Spleen (tissue), 11 donors: Measurements from ENCODE around the gene CAPSL. TPM values are rescaled to one million over a fixed set of nuclear protein-coding genes. Genes with fewer than 3 reads are reported as not detected.

Experiments
- DNase-seq: peaks from one replicate; pipeline ENCODE4 v3.0.0-alpha.2; 2020
- H3K27ac ChIP-seq, 8 donors: fragments of 200-600 bp; sonication (generic) in 7 of 8; 1 replicate in 4 of 8; 2 replicates in 4 of 8; pipeline versions ENCODE4 v1.5.0 to v1.8.0; 2016 to 2021; ENCODE audit warnings: inconsistent platforms in 4 of 8, mild to moderate bottlenecking in 4 of 8, moderate library complexity in 1 of 8
- H3K27me3 ChIP-seq, 7 donors: fragments of 200-600 bp; sonication (generic) in 6 of 7; replicated peaks in 1 of 7; 1 replicate in 4 of 7; 2 replicates in 3 of 7; pipeline versions ENCODE4 v1.5.0 to v1.8.0; 2016 to 2021; ENCODE audit warnings: inconsistent platforms in 3 of 7, mild to moderate bottlenecking in 1 of 7
- H3K36me3 ChIP-seq, 6 donors: fragments of 200-600 bp; sonication (generic) in 5 of 6; 1 replicate in 4 of 6; 2 replicates in 2 of 6; pipeline versions ENCODE4 v1.5.0 to v1.8.0; 2016 to 2021; ENCODE audit warnings: inconsistent platforms in 2 of 6
- H3K4me1 ChIP-seq, 6 donors: fragments of 200-600 bp; sonication (generic) in 5 of 6; 1 replicate in 3 of 6; 2 replicates in 3 of 6; pipeline versions ENCODE4 v1.5.0 to v1.8.0; 2016 to 2021; ENCODE audit warnings: inconsistent platforms in 3 of 6
- H3K4me3 ChIP-seq, 8 donors: fragments of 200-600 bp; sonication (generic) in 7 of 8; 1 replicate in 4 of 8; 2 replicates in 4 of 8; pipeline versions ENCODE4 v1.5.0 to v1.8.0; 2016 to 2021; ENCODE audit warnings: inconsistent platforms in 4 of 8, mild to moderate bottlenecking in 4 of 8, moderate library complexity in 2 of 8
- H3K9me3 ChIP-seq, 8 donors: fragments of 200-600 bp; sonication (generic) in 7 of 8; 1 replicate in 4 of 8; 2 replicates in 4 of 8; pipeline versions ENCODE4 v1.5.0 to v1.8.0; 2016 to 2021; ENCODE audit warnings: inconsistent platforms in 4 of 8
- CTCF ChIP-seq, 11 experiments: fragments of 200-600 bp in 7 of 11; fragments of 450-650 bp in 4 of 11; sonication (generic) in 4 of 11; IDR thresholded peaks in 8 of 11; conservative IDR thresholded peaks in 3 of 11; 1 replicate in 7 of 11; 2 replicates in 4 of 11; pipeline versions ENCODE4 v1.4.0 to v1.8.0; 2016 to 2021; ENCODE audit warnings: antibody characterized with exemption in 11 of 11, inconsistent platforms in 4 of 11, mild to moderate bottlenecking in 1 of 11
- POLR2A ChIP-seq, 3 donors: fragments of 450-650 bp; IDR thresholded peaks; one replicate each; pipeline ENCODE4 v1.5.1; 2017; ENCODE audit warnings: antibody characterized with exemption in 3 of 3, mild to moderate bottlenecking in 1 of 3
- POLR2AphosphoS5 ChIP-seq, 3 donors: sonication (generic); formaldehyde crosslinking; IDR thresholded peaks; one replicate each; pipeline ENCODE4 v1.5.1; 2017; ENCODE audit warnings: antibody characterized with exemption in 3 of 3
- WGBS, 5 donors: extraction: QIAGEN DNeasy Blood & Tissue Kit in 3 of 5; methylation state at CpG; one replicate each; pipeline versions ENCODE4 v1.1.5 to v1.1.7; 2013 to 2018; 5-methylcytosine and 5-hydroxymethylcytosine counted together
- intact Hi-C: fragments of 100-400 bp; cut with DNase I; formaldehyde crosslinking; loops from one replicate; pipeline ENCODE4 v1.15.0; 2023; ENCODE audit warnings: low total_unique reads
- polyA plus RNA-seq, 3 donors: library from polyadenylated mRNA; stranded (reverse); fragments of 200-250 nt; gene quantifications; one replicate each; pipeline ENCODE4 v1.2.1, GENCODE V29; 2013
- total RNA-seq, 7 donors: library from RNA; depleted of rRNA in 3 of 7; stranded (reverse); fragments of >200 nt in 3 of 7; fragmentation: NEBNext Ultra II Directional in 4 of 7; extraction: Animal tissue kit (Norgen Biotek cat#: 25700) in 4 of 7; gene quantifications; one replicate each; pipeline versions ENCODE4 v1.1.0 to v1.2.1, GENCODE V29; 2016 to 2021
- donor health status: healthy with polysubstance abuse.
- donor health status: DM: no; HTN: no; CAD: no; lungs with moderate emphysema.
- donor health status: DM: no; HTN: no; CAD: no.
- donor health status: Bipolar disorder and iron deficiency.
- donor health status: healthy.
- donor health status: DM: no; HTN: no; CAD: no.
- donor health status: DM: yes; HTN: yes; CAD: no.

CAPSL gene
- total and polyA plus RNA-seq, 10 donors: not detected

- Histone ChIP-seq H3K4me3 (peak overlapping the region in 1 of 8 donors; percentile 45), H3K36me3 (no peaks in the 10 kb centered on the region), H3K4me1 (peaks cover 5 to 22% (median 14%) of the 10 kb centered on the region in 6 donors), H3K9me3 (peaks cover 0 to 9% (median 2%) of the 10 kb centered on the region in 8 donors), H3K27ac (peak overlapping the region in 1 of 8 donors; percentile 8), H3K27me3 (peaks cover 0 to 45% (median 0%) of the 10 kb centered on the region in 7 donors)
- TF ChIP-seq CTCF (IDR thresholded peaks at IDR 0.05 in 8 of 11, conservative IDR thresholded peaks at IDR 0.05 in 3 of 11): no peak
- TF ChIP-seq POLR2AphosphoS5 (IDR thresholded peaks at IDR 0.05): no peak
- no peak for TF ChIP-seq POLR2A (IDR thresholded peaks at IDR 0.05)
- WGBS, 5 donors: 44 to 60% (median 55%) methylated on average over 10 of the region's 10 CpGs
- intact Hi-C loops: no loop called here
- no peak for DNase-seq
These were observed 14.1 kb downstream of the CAPSL start for GRCh38 chr5:35924122-35924949.

- DNase-seq: no peak
- no peak overlapping the region for H3K27ac ChIP-seq
- peaks cover 5 to 22% (median 14%) of the 10 kb centered on the region in 6 donors for H3K4me1 ChIP-seq
- H3K9me3 ChIP-seq: peaks cover 0 to 9% (median 2%) of the 10 kb centered on the region in 8 donors
- TF ChIP-seq POLR2AphosphoS5 (IDR thresholded peaks at IDR 0.05): no peak
- intact Hi-C loops: no loop called here
- no peaks in the 10 kb centered on the region for H3K36me3 ChIP-seq
- peaks cover 0 to 44% (median 0%) of the 10 kb centered on the region in 7 donors for H3K27me3 ChIP-seq
- no peak overlapping the region for H3K4me3 ChIP-seq
- 76 to 90% (median 79%) methylated on average over 7 of the region's 7 CpGs for WGBS, 5 donors
These were observed 16.0 kb downstream of the CAPSL start for GRCh38 chr5:35922468-35922867.

GRCh38 chr5:35921930-35922329 is 16.5 kb downstream of the CAPSL start:
- H3K36me3 ChIP-seq: no peaks in the 10 kb centered on the region
- TF ChIP-seq POLR2AphosphoS5 (IDR thresholded peaks at IDR 0.05) (no peak), POLR2A (IDR thresholded peaks at IDR 0.05) (no peak), CTCF (IDR thresholded peaks at IDR 0.05 in 8 of 11, conservative IDR thresholded peaks at IDR 0.05 in 3 of 11) (no peak)
- H3K4me3 ChIP-seq: no peak overlapping the region
- no peak for DNase-seq
- peaks cover 0 to 39% (median 0%) of the 10 kb centered on the region in 7 donors for H3K27me3 ChIP-seq
- intact Hi-C loops: no loop called here
- 44 to 57% (median 52%) methylated on average over 5 of the region's 5 CpGs for WGBS, 5 donors
- peaks cover 0 to 9% (median 2%) of the 10 kb centered on the region in 8 donors for H3K9me3 ChIP-seq
- peaks cover 5 to 22% (median 14%) of the 10 kb centered on the region in 6 donors for H3K4me1 ChIP-seq
- no peak overlapping the region for H3K27ac ChIP-seq

GRCh38 chr5:35920890-35921289 is 17.5 kb downstream of the CAPSL start:
- DNase-seq: peak; percentile 72
- no peak overlapping the region for H3K4me3 ChIP-seq
- H3K9me3 ChIP-seq: peaks cover 0 to 9% (median 2%) of the 10 kb centered on the region in 8 donors
- H3K27ac ChIP-seq: no peak overlapping the region
- 73 to 84% (median 78%) methylated on average over 11 of the region's 11 CpGs for WGBS, 5 donors
- TF ChIP-seq POLR2A (IDR thresholded peaks at IDR 0.05) (no peak), CTCF (IDR thresholded peaks at IDR 0.05 in 8 of 11, conservative IDR thresholded peaks at IDR 0.05 in 3 of 11) (peak in 2 of 11 experiments; percentile 10 to 16), POLR2AphosphoS5 (IDR thresholded peaks at IDR 0.05) (no peak)
- intact Hi-C loops: no loop called here
- H3K4me1 ChIP-seq: peaks cover 5 to 16% (median 9%) of the 10 kb centered on the region in 6 donors
- H3K27me3 ChIP-seq: peaks cover 0 to 30% (median 0%) of the 10 kb centered on the region in 7 donors
- H3K36me3 ChIP-seq: no peaks in the 10 kb centered on the region
